ENCODE results near the gene NDUFA5.
A peak's percentile ranks its signal among the peaks of the same experiment; 100 is the strongest.

The NDUFA5 gene

GRCh38 chr7:123505221-123505620 lies 52.4 kb downstream of the NDUFA5 start:
- TF ChIP-seq CTCF (IDR thresholded peaks at IDR 0.05) = no peak

- TF ChIP-seq CTCF (IDR thresholded peaks at IDR 0.05) = no peak
These were observed 55.4 kb downstream of the NDUFA5 start for GRCh38 chr7:123502201-123502600.

- TF ChIP-seq CTCF (IDR thresholded peaks at IDR 0.05) = no peak
These were observed 56.6 kb downstream of the NDUFA5 start for GRCh38 chr7:123500878-123501489.

- TF ChIP-seq CTCF (IDR thresholded peaks at IDR 0.05) = no peak
These were observed 58.2 kb downstream of the NDUFA5 start for GRCh38 chr7:123499211-123499970.

- no peak for TF ChIP-seq CTCF (IDR thresholded peaks at IDR 0.05)
These were observed 59.0 kb downstream of the NDUFA5 start for GRCh38 chr7:123498601-123499000.

GRCh38 chr7:123498031-123498430 lies 59.6 kb downstream of the NDUFA5 start:
- TF ChIP-seq CTCF (IDR thresholded peaks at IDR 0.05) = no peak

GRCh38 chr7:123494193-123494796 lies 63.3 kb downstream of the NDUFA5 start:
- peak; percentile 71 for TF ChIP-seq CTCF (IDR thresholded peaks at IDR 0.05)

Data from LNCAP (cell line).